Endodermal cell (in vitro differentiated cells): ENCODE results near the gene ARL4D. TPM values are rescaled to one million over a fixed set of nuclear protein-coding genes. Genes with fewer than 3 reads are reported as not detected.
A peak's percentile ranks its signal among the peaks of the same experiment; 100 is the strongest.

Experiments used
- DNase-seq: peaks from one replicate; pipeline ENCODE4 v3.0.0-alpha.2; 2017
- H3K27ac ChIP-seq: 2 replicates; pipeline ENCODE4 v1.5.1; 2013; ENCODE audit warnings: mild to moderate bottlenecking, low read depth, low read length, moderate library complexity
- H3K27me3 ChIP-seq: 2 replicates; pipeline ENCODE4 v1.6.1; 2013; ENCODE audit warnings: mild to moderate bottlenecking, low read length, moderate library complexity; ENCODE audit not compliant: insufficient read depth, control insufficient read depth, poor library complexity, severe bottlenecking
- H3K36me3 ChIP-seq: 2 replicates; pipeline ENCODE4 v1.7.0; 2013; ENCODE audit warnings: mild to moderate bottlenecking, low read length, moderate library complexity; ENCODE audit not compliant: control insufficient read depth, insufficient read depth
- H3K4me1 ChIP-seq: one replicate; pipeline ENCODE4 v1.7.0; 2013; ENCODE audit warnings: low read length; ENCODE audit not compliant: control insufficient read depth, insufficient read depth
- H3K4me3 ChIP-seq: 2 replicates; pipeline ENCODE4 v1.5.1; 2013; ENCODE audit warnings: mild to moderate bottlenecking, low read length, moderate library complexity
- H3K9ac ChIP-seq: 2 replicates; pipeline ENCODE4 v1.6.1; 2013; ENCODE audit warnings: mild to moderate bottlenecking, low read length, moderate library complexity; ENCODE audit not compliant: poor library complexity, severe bottlenecking; ENCODE audit errors: extremely low read depth
- H3K9me3 ChIP-seq: 2 replicates; pipeline ENCODE4 v1.6.1; 2013; ENCODE audit warnings: mild to moderate bottlenecking, low read length, moderate library complexity; ENCODE audit not compliant: control insufficient read depth
- H3K27ac Mint-ChIP-seq: 2 replicates; pipeline ENCODE4 v1.8.0; 2020; ENCODE audit warnings: mixed read lengths
- H3K27me3 Mint-ChIP-seq: 2 replicates; pipeline ENCODE4 v1.8.0; 2021; ENCODE audit warnings: mild to moderate bottlenecking, mixed read lengths; ENCODE audit not compliant: insufficient read depth
- H3K36me3 Mint-ChIP-seq: 2 replicates; pipeline ENCODE4 v1.8.0; 2020; ENCODE audit warnings: low read depth, mixed read lengths
- H3K4me1 Mint-ChIP-seq: 2 replicates; pipeline ENCODE4 v1.8.0; 2020; ENCODE audit warnings: mixed read lengths
- H3K4me3 Mint-ChIP-seq: 2 replicates; pipeline ENCODE4 v1.8.0; 2020; ENCODE audit warnings: mild to moderate bottlenecking, moderate library complexity, mixed read lengths
- H3K9me3 Mint-ChIP-seq: 2 replicates; pipeline ENCODE4 v1.8.0; 2020; ENCODE audit warnings: mild to moderate bottlenecking, mixed read lengths
- CTCF ChIP-seq: fragments of 200-600 bp; sonication (generic); conservative IDR thresholded peaks from 2 replicates; pipeline ENCODE4 v1.5.0; 2021; ENCODE audit warnings: antibody characterized with exemption, mild to moderate bottlenecking
- WGBS, 2 experiments: methylation state at CpG; one replicate each; pipeline versions ENCODE4 v1.1.5 to v1.1.7; 2013; ENCODE audit warnings: missing lambda C conversion rate in 2 of 2, mixed read lengths in 1 of 2; ENCODE audit not compliant: insufficient coverage in 1 of 2, insufficient read length in 1 of 2; 5-methylcytosine and 5-hydroxymethylcytosine counted together
- total RNA-seq, 2 donors: library from RNA; stranded (reverse); fragmentation: NEBNext Ultra II Directional in 1 of 2; extraction: Animal tissue kit (Norgen Biotek cat#: 25700) in 1 of 2; gene quantifications; 2 replicates in 1 of 2; 3 replicates in 1 of 2; pipeline ENCODE4 v1.2.1, GENCODE V29; 2021

ARL4D gene
- total RNA-seq, 2 donors from 2014 or later: 129 to 142 TPM

- peaks cover 18% of the 10 kb centered on the region for H3K4me1 Mint-ChIP-seq
- H3K36me3 Mint-ChIP-seq: peaks cover 33% of the 10 kb centered on the region
- H3K27ac ChIP-seq: peak overlapping the region; percentile 100
- no peaks in the 10 kb centered on the region for H3K36me3 ChIP-seq
- peak overlapping the region; percentile 50 for H3K4me3 Mint-ChIP-seq
- no peaks in the 10 kb centered on the region for H3K9me3 ChIP-seq
- peaks cover 7% of the 10 kb centered on the region for H3K27me3 Mint-ChIP-seq
- H3K9me3 Mint-ChIP-seq: peaks cover 24% of the 10 kb centered on the region
- WGBS, 2 experiments: 83 to 89% methylated on average over 16 to 17 of the region's 17 CpGs
- no peak overlapping the region for H3K27ac Mint-ChIP-seq
- TF ChIP-seq CTCF: no peak
- peak overlapping the region; percentile 78 for H3K4me3 ChIP-seq
- no peaks in the 10 kb centered on the region for H3K27me3 ChIP-seq
- H3K4me1 ChIP-seq: no peaks in the 10 kb centered on the region
- H3K9ac ChIP-seq: peak overlapping the region; percentile 36
- DNase-seq: peak; percentile 58
Measured at GRCh38 chr17:43359469-43360110, 39.2 kb upstream of the ARL4D start.

- TF ChIP-seq CTCF: no peak
- Mint-ChIP-seq H3K9me3 (peaks cover 25% of the 10 kb centered on the region), H3K4me1 (peaks cover 16% of the 10 kb centered on the region), H3K27ac (peak overlapping the region; percentile 96), H3K27me3 (peaks cover 7% of the 10 kb centered on the region), H3K36me3 (peaks cover 33% of the 10 kb centered on the region), H3K4me3 (peak overlapping the region; percentile 50)
- Histone ChIP-seq H3K27ac (peak overlapping the region; percentile 100), H3K4me1 (no peaks in the 10 kb centered on the region), H3K9me3 (no peaks in the 10 kb centered on the region), H3K27me3 (no peaks in the 10 kb centered on the region), H3K4me3 (peak overlapping the region; percentile 78), H3K36me3 (no peaks in the 10 kb centered on the region), H3K9ac (peak overlapping the region; percentile 36)
- DNase-seq: no peak
- 35 to 44% methylated on average over 18 of the region's 18 CpGs for WGBS, 2 experiments
Measured at GRCh38 chr17:43360376-43360738, 38.4 kb upstream of the ARL4D start.

GRCh38 chr17:43360739-43361505 lies 37.9 kb upstream of the ARL4D start:
- Histone ChIP-seq H3K4me1 (no peaks in the 10 kb centered on the region), H3K27me3 (no peaks in the 10 kb centered on the region), H3K9me3 (no peaks in the 10 kb centered on the region), H3K36me3 (no peaks in the 10 kb centered on the region), H3K27ac (peak overlapping the region; percentile 100), H3K4me3 (peak overlapping the region; percentile 78), H3K9ac (peak overlapping the region; percentile 97)
- Mint-ChIP-seq H3K27me3 (peaks cover 7% of the 10 kb centered on the region), H3K9me3 (peaks cover 30% of the 10 kb centered on the region), H3K4me1 (peaks cover 14% of the 10 kb centered on the region), H3K4me3 (peak overlapping the region; percentile 50), H3K27ac (peak overlapping the region; percentile 100), H3K36me3 (peaks cover 36% of the 10 kb centered on the region)
- peak; percentile 98 for DNase-seq
- TF ChIP-seq CTCF: no peak
- 2 to 6% methylated on average over 43 to 56 of the region's 56 CpGs for WGBS, 2 experiments
